ENCODE results near the gene PFKL. TPM values are rescaled to one million over a fixed set of nuclear protein-coding genes. Genes with fewer than 3 reads are reported as not detected.

Gene PFKL
- total RNA-seq, 1 experiment from 2014 or later = 134 TPM

DNA sequence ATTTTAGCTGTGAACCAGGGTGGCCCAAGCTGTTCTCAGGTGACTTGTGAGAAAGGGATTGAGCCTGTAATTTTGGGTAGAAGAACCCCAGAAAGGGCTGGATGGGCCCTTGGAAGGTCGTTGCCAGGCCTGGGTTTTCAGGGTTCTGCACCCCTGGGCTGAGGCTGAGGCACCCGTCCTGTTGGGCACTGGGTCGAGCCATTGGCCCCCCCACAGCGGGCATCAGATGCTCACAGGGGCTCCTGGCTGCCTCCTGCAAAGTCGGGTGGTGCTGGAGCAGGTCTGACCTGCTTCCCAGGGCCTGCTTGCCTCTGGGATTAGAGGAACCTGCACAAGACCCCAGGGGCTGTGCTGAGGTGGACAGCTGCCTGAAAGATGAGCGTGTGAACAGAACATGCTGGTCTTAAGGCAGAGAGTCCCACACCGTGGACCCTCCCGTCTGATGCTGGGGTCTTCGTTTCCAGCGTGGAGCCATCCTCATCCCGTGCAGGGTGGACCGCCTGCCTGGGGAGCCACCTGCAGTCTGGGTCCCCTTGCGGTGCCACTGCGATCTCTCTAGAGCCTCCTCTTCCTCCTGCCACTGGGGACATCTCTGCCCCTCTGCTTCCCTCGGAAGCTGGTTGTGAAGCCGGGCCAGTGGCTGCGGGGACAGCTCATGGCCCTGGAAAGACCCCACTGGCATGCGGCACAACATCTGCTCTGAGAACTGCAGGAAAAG, 51.8 kb downstream of the PFKL start:
- POLR2A ChIA-PET = no interaction called here
- Mint-ChIP-seq H3K27ac (no peak overlapping the region), H3K4me3 (peak overlapping the region; percentile 44; the same call in 1 of the 2 replicates), H3K4me1 (no peaks in the 10 kb centered on the region), H3K27me3 (ENCODE audit: low read depth) (peaks cover 35% of the 10 kb centered on the region), H3K36me3 (no peaks in the 10 kb centered on the region), H3K9me3 (no peaks in the 10 kb centered on the region)
- CTCF ChIA-PET = interaction anchor here (0.7 to 1.6 kb wide), 7 partner anchors 9 to 136 kb away, joined by 3 to 6 read pairs (median 4); no protein-coding TSS in a partner anchor
- no peak for TF ChIP-seq NR2C2 (CRISPR knock-in tag; IDR thresholded peaks at IDR 0.05)
- no peak for TF ChIP-seq MXD4 (CRISPR knock-in tag; IDR thresholded peaks at IDR 0.05; ENCODE audit: borderline replicate concordance)
- no peak for TF ChIP-seq GTF2I (CRISPR knock-in tag; conservative IDR thresholded peaks at IDR 0.05)
- TF ChIP-seq, protein P1, sequence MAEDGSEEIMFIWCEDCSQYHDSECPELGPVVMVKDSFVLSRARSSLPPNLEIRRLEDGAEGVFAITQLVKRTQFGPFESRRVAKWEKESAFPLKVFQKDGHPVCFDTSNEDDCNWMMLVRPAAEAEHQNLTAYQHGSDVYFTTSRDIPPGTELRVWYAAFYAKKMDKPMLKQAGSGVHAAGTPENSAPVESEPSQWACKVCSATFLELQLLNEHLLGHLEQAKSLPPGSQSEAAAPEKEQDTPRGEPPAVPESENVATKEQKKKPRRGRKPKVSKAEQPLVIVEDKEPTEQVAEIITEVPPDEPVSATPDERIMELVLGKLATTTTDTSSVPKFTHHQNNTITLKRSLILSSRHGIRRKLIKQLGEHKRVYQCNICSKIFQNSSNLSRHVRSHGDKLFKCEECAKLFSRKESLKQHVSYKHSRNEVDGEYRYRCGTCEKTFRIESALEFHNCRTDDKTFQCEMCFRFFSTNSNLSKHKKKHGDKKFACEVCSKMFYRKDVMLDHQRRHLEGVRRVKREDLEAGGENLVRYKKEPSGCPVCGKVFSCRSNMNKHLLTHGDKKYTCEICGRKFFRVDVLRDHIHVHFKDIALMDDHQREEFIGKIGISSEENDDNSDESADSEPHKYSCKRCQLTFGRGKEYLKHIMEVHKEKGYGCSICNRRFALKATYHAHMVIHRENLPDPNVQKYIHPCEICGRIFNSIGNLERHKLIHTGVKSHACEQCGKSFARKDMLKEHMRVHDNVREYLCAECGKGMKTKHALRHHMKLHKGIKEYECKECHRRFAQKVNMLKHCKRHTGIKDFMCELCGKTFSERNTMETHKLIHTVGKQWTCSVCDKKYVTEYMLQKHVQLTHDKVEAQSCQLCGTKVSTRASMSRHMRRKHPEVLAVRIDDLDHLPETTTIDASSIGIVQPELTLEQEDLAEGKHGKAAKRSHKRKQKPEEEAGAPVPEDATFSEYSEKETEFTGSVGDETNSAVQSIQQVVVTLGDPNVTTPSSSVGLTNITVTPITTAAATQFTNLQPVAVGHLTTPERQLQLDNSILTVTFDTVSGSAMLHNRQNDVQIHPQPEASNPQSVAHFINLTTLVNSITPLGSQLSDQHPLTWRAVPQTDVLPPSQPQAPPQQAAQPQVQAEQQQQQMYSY (CRISPR knock-in tag; IDR thresholded peaks at IDR 0.05) = no peak
- TF ChIP-seq, protein P2, sequence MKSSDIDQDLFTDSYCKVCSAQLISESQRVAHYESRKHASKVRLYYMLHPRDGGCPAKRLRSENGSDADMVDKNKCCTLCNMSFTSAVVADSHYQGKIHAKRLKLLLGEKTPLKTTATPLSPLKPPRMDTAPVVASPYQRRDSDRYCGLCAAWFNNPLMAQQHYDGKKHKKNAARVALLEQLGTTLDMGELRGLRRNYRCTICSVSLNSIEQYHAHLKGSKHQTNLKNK (CRISPR knock-in tag; IDR thresholded peaks at IDR 0.05) = no peak
- TF ChIP-seq CBFB (CRISPR knock-in tag; IDR thresholded peaks at IDR 0.05; ENCODE audit: low read depth) = no peak
- TF ChIP-seq, protein P3, sequence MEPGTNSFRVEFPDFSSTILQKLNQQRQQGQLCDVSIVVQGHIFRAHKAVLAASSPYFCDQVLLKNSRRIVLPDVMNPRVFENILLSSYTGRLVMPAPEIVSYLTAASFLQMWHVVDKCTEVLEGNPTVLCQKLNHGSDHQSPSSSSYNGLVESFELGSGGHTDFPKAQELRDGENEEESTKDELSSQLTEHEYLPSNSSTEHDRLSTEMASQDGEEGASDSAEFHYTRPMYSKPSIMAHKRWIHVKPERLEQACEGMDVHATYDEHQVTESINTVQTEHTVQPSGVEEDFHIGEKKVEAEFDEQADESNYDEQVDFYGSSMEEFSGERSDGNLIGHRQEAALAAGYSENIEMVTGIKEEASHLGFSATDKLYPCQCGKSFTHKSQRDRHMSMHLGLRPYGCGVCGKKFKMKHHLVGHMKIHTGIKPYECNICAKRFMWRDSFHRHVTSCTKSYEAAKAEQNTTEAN (CRISPR knock-in tag; IDR thresholded peaks at IDR 0.05) = no peak
- TF ChIP-seq NR3C1 (CRISPR knock-in tag; conservative IDR thresholded peaks at IDR 0.05; ENCODE audit: low read depth) = no peak
- no peak for TF ChIP-seq EMX1 (CRISPR knock-in tag; IDR thresholded peaks at IDR 0.05)
- TF ChIP-seq, protein P4, sequence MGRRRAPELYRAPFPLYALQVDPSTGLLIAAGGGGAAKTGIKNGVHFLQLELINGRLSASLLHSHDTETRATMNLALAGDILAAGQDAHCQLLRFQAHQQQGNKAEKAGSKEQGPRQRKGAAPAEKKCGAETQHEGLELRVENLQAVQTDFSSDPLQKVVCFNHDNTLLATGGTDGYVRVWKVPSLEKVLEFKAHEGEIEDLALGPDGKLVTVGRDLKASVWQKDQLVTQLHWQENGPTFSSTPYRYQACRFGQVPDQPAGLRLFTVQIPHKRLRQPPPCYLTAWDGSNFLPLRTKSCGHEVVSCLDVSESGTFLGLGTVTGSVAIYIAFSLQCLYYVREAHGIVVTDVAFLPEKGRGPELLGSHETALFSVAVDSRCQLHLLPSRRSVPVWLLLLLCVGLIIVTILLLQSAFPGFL (CRISPR knock-in tag; IDR thresholded peaks at IDR 0.05; ENCODE audit: borderline replicate concordance) = no peak
- TF ChIP-seq, protein P5, sequence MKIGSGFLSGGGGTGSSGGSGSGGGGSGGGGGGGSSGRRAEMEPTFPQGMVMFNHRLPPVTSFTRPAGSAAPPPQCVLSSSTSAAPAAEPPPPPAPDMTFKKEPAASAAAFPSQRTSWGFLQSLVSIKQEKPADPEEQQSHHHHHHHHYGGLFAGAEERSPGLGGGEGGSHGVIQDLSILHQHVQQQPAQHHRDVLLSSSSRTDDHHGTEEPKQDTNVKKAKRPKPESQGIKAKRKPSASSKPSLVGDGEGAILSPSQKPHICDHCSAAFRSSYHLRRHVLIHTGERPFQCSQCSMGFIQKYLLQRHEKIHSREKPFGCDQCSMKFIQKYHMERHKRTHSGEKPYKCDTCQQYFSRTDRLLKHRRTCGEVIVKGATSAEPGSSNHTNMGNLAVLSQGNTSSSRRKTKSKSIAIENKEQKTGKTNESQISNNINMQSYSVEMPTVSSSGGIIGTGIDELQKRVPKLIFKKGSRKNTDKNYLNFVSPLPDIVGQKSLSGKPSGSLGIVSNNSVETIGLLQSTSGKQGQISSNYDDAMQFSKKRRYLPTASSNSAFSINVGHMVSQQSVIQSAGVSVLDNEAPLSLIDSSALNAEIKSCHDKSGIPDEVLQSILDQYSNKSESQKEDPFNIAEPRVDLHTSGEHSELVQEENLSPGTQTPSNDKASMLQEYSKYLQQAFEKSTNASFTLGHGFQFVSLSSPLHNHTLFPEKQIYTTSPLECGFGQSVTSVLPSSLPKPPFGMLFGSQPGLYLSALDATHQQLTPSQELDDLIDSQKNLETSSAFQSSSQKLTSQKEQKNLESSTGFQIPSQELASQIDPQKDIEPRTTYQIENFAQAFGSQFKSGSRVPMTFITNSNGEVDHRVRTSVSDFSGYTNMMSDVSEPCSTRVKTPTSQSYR (CRISPR knock-in tag; IDR thresholded peaks at IDR 0.05) = no peak
- TF ChIP-seq, protein P6, sequence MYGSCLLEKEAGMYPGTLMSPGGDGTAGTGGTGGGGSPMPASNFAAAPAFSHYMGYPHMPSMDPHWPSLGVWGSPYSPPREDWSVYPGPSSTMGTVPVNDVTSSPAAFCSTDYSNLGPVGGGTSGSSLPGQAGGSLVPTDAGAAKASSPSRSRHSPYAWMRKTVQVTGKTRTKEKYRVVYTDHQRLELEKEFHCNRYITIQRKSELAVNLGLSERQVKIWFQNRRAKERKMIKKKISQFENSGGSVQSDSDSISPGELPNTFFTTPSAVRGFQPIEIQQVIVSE (CRISPR knock-in tag; IDR thresholded peaks at IDR 0.05; ENCODE audit: borderline replicate concordance) = no peak
- TF ChIP-seq OVOL2 (CRISPR knock-in tag; IDR thresholded peaks at IDR 0.05; ENCODE audit: borderline replicate concordance) = no peak
- TF ChIP-seq, protein P7, sequence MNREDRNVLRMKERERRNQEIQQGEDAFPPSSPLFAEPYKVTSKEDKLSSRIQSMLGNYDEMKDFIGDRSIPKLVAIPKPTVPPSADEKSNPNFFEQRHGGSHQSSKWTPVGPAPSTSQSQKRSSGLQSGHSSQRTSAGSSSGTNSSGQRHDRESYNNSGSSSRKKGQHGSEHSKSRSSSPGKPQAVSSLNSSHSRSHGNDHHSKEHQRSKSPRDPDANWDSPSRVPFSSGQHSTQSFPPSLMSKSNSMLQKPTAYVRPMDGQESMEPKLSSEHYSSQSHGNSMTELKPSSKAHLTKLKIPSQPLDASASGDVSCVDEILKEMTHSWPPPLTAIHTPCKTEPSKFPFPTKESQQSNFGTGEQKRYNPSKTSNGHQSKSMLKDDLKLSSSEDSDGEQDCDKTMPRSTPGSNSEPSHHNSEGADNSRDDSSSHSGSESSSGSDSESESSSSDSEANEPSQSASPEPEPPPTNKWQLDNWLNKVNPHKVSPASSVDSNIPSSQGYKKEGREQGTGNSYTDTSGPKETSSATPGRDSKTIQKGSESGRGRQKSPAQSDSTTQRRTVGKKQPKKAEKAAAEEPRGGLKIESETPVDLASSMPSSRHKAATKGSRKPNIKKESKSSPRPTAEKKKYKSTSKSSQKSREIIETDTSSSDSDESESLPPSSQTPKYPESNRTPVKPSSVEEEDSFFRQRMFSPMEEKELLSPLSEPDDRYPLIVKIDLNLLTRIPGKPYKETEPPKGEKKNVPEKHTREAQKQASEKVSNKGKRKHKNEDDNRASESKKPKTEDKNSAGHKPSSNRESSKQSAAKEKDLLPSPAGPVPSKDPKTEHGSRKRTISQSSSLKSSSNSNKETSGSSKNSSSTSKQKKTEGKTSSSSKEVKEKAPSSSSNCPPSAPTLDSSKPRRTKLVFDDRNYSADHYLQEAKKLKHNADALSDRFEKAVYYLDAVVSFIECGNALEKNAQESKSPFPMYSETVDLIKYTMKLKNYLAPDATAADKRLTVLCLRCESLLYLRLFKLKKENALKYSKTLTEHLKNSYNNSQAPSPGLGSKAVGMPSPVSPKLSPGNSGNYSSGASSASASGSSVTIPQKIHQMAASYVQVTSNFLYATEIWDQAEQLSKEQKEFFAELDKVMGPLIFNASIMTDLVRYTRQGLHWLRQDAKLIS (CRISPR knock-in tag; IDR thresholded peaks at IDR 0.05; ENCODE audit: borderline replicate concordance) = no peak
- TF ChIP-seq ZNF263 (CRISPR knock-in tag; IDR thresholded peaks at IDR 0.05; ENCODE audit: low read depth) = no peak
- no peak for TF ChIP-seq ZNF671 (CRISPR knock-in tag; IDR thresholded peaks at IDR 0.05)
- DNase-seq (ENCODE audit: low spot score) = no peak
- no peak for ATAC-seq

Data from WTC11 (cell line).